ENCODE measurements around the gene KLF13.
A peak's percentile ranks its signal among the peaks of the same experiment; 100 is the strongest.
"Not testable (repeated sequence)": the region's sequence is repeated elsewhere in the genome, so short reads cannot be mapped to it uniquely, and the experiment has no call there.

The KLF13 gene

GRCh38 chr15:31347067-31347975 is 20.7 kb downstream of the KLF13 start:
- DNase-seq = peak; percentile 89

GRCh38 chr15:31347981-31348803 is 21.6 kb downstream of the KLF13 start:
- no peak for DNase-seq

- DNase-seq = no peak
Observed at GRCh38 chr15:31349233-31350141, 22.9 kb downstream of the KLF13 start.

GRCh38 chr15:31350771-31351170 is 24.1 kb downstream of the KLF13 start:
- no peak for DNase-seq

- DNase-seq = no peak
Observed at GRCh38 chr15:31352339-31352751, 25.7 kb downstream of the KLF13 start.

GRCh38 chr15:31352911-31353811 is 26.5 kb downstream of the KLF13 start:
- no peak for DNase-seq

GRCh38 chr15:31353931-31354330 is 27.3 kb downstream of the KLF13 start:
- no peak for DNase-seq

GRCh38 chr15:31356097-31356496 is 29.5 kb downstream of the KLF13 start:
- not testable (repeated sequence) for DNase-seq

- DNase-seq = no peak
Observed at GRCh38 chr15:31357148-31357547, 30.5 kb downstream of the KLF13 start.

- no peak for DNase-seq
Observed at GRCh38 chr15:31358163-31358562, 31.5 kb downstream of the KLF13 start.

- no peak for DNase-seq
Observed at GRCh38 chr15:31358957-31359701, 32.5 kb downstream of the KLF13 start.

- no peak for DNase-seq
Observed at GRCh38 chr15:31359702-31360111, 33.1 kb downstream of the KLF13 start.

- DNase-seq = no peak
Observed at GRCh38 chr15:31360158-31360561, 33.5 kb downstream of the KLF13 start.

- peak; percentile 58 for DNase-seq
Observed at GRCh38 chr15:31360843-31361763, 34.5 kb downstream of the KLF13 start.

- DNase-seq = no peak
Observed at GRCh38 chr15:31361764-31362515, 35.3 kb downstream of the KLF13 start.

GRCh38 chr15:31362886-31363285 is 36.3 kb downstream of the KLF13 start:
- DNase-seq = no peak

- DNase-seq = peak; percentile 54
Observed at GRCh38 chr15:31364301-31365031, 37.8 kb downstream of the KLF13 start.

GRCh38 chr15:31365032-31365654 is 38.5 kb downstream of the KLF13 start:
- DNase-seq = no peak
